Natural killer cell (primary cell): Measurements from ENCODE around the gene KPNA2. TPM values are rescaled to one million over a fixed set of nuclear protein-coding genes. Genes with fewer than 3 reads are reported as not detected.
"Not testable (repeated sequence)": the region's sequence is repeated elsewhere in the genome, so short reads cannot be mapped to it uniquely, and the experiment has no call there.

Experiments
- ATAC-seq, 3 donors: fragments of 150-1000 bp in 2 of 3; fragments of 200-7000 bp in 1 of 3; cut with Tn5 transposase; 1 replicate in 1 of 3; 2 replicates in 2 of 3; pipeline ENCODE4 v1.10.0; 2021; ENCODE audit warnings: mild to moderate bottlenecking in 2 of 3, moderate library complexity in 2 of 3
- DNase-seq, 2 donors: peaks; one replicate each; pipeline versions ENCODE4 v3.0.0 to v3.0.0-alpha.2; 2013 to 2021; ENCODE audit warnings: mixed read lengths in 1 of 2
- H3K27ac ChIP-seq: one replicate; pipeline ENCODE4 v1.5.1; 2013; ENCODE audit warnings: mild to moderate bottlenecking, low read length
- H3K27me3 ChIP-seq: one replicate; pipeline ENCODE4 v1.6.1; 2013; ENCODE audit warnings: low read length; ENCODE audit not compliant: control insufficient read depth, insufficient read depth
- H3K36me3 ChIP-seq: one replicate; pipeline ENCODE4 v1.6.1; 2013; ENCODE audit warnings: low read length; ENCODE audit not compliant: control insufficient read depth, insufficient read depth
- H3K4me1 ChIP-seq: one replicate; pipeline ENCODE4 v1.6.1; 2013; ENCODE audit warnings: low read length; ENCODE audit not compliant: control insufficient read depth, insufficient read depth
- H3K4me3 ChIP-seq: one replicate; pipeline ENCODE4 v1.5.1; 2013; ENCODE audit warnings: low read length
- H3K9me3 ChIP-seq: one replicate; pipeline ENCODE4 v1.6.1; 2013; ENCODE audit warnings: low read length; ENCODE audit not compliant: control insufficient read depth, insufficient read depth
- H3K27ac Mint-ChIP-seq, 2 donors: one replicate each; pipeline ENCODE4 v1.8.0; 2022; ENCODE audit warnings: mild to moderate bottlenecking in 2 of 2, mixed read lengths in 2 of 2, moderate library complexity in 1 of 2
- H3K27me3 Mint-ChIP-seq, 2 donors: one replicate each; pipeline ENCODE4 v1.8.0; 2022; ENCODE audit warnings: low read depth in 2 of 2, mixed read lengths in 2 of 2
- H3K36me3 Mint-ChIP-seq: one replicate; pipeline ENCODE4 v1.8.0; 2022; ENCODE audit warnings: mixed read lengths
- H3K4me1 Mint-ChIP-seq, 2 donors: one replicate each; pipeline ENCODE4 v1.8.0; 2022; ENCODE audit warnings: mixed read lengths in 2 of 2
- H3K4me3 Mint-ChIP-seq: one replicate; pipeline ENCODE4 v1.8.0; 2022; ENCODE audit warnings: mild to moderate bottlenecking, moderate library complexity, mixed read lengths
- H3K9me3 Mint-ChIP-seq, 2 donors: one replicate each; pipeline ENCODE4 v1.8.0; 2022; ENCODE audit warnings: mixed read lengths in 2 of 2
- CTCF ChIP-seq: fragments of 200-600 bp; IDR thresholded peaks from one replicate; pipeline ENCODE4 v1.8.0; 2022; ENCODE audit warnings: antibody characterized with exemption
- WGBS: methylation state at CpG from one replicate; pipeline ENCODE4 v1.1.7; 2013; ENCODE audit warnings: missing lambda C conversion rate; ENCODE audit not compliant: insufficient coverage; 5-methylcytosine and 5-hydroxymethylcytosine counted together
- intact Hi-C: fragments of 100-400 bp; cut with micrococcal nuclease; formaldehyde crosslinking; loops from one replicate; pipeline ENCODE4 v1.14.2; 2022
- total RNA-seq, 4 donors: library from RNA; stranded (reverse); fragments of 120-200 nt in 1 of 4; gene quantifications; one replicate each; pipeline versions ENCODE4 v1.2.3 to v1.2.4, GENCODE V29; 2013 to 2022

Gene KPNA2
- total RNA-seq, 3 donors from 2014 or later (not counting 1 experiment from before 2014, with no cell fraction given): 45.1 to 52.8 (median 49.3) TPM

GRCh38 chr17:68019336-68019674 lies 16.2 kb upstream of the KPNA2 start:
- 91% methylated on average over 6 of the region's 9 CpGs for WGBS
- DNase-seq (no peak), ATAC-seq (no peak)
- Mint-ChIP-seq H3K27me3 (peaks cover 0 to 6% of the 10 kb centered on the region in 2 donors), H3K9me3 (no peaks in the 10 kb centered on the region), H3K4me1 (peaks cover 14% of the 10 kb centered on the region in 2 donors), H3K4me3 (peak overlapping the region; percentile 84), H3K27ac (peak overlapping the region; percentile 95 to 97), H3K36me3 (no peaks in the 10 kb centered on the region)
- H3K27me3 ChIP-seq: no peaks in the 10 kb centered on the region
- H3K27ac ChIP-seq: peak overlapping the region; percentile 33
- intact Hi-C loops: no loop called here
- peak overlapping the region; percentile 14 for H3K4me3 ChIP-seq
- TF ChIP-seq CTCF: no peak
- no peaks in the 10 kb centered on the region for H3K36me3 ChIP-seq
- H3K4me1 ChIP-seq: peaks cover 17% of the 10 kb centered on the region
- no peaks in the 10 kb centered on the region for H3K9me3 ChIP-seq

- 2% methylated on average over 51 of the region's 51 CpGs for WGBS
- Histone ChIP-seq H3K36me3 (no peaks in the 10 kb centered on the region), H3K4me3 (peak overlapping the region; percentile 63), H3K9me3 (no peaks in the 10 kb centered on the region), H3K27ac (peak overlapping the region; percentile 69), H3K27me3 (no peaks in the 10 kb centered on the region), H3K4me1 (peaks cover 17% of the 10 kb centered on the region)
- Mint-ChIP-seq H3K9me3 (no peaks in the 10 kb centered on the region), H3K4me1 (peaks cover 14% of the 10 kb centered on the region in 2 donors), H3K27me3 (peaks cover 0 to 5% of the 10 kb centered on the region in 2 donors), H3K4me3 (peak overlapping the region; percentile 84), H3K36me3 (no peaks in the 10 kb centered on the region), H3K27ac (peak overlapping the region; percentile 95 to 97)
- peak; percentile 44 for TF ChIP-seq CTCF
- peak; percentile 92 to 95 (median 93) for ATAC-seq
- peak; percentile 97 to 98 for DNase-seq
- intact Hi-C loops: loop anchor here (1.0 kb wide), 1 partner anchor 15 kb away; the partner anchor contains the start of gene KPNA2
These were observed 15.7 kb upstream of the KPNA2 start for GRCh38 chr17:68019675-68020408.

GRCh38 chr17:68020409-68020756 lies 15.2 kb upstream of the KPNA2 start:
- H3K4me3 ChIP-seq: peak overlapping the region; percentile 63
- no peak for ATAC-seq
- Mint-ChIP-seq H3K36me3 (no peaks in the 10 kb centered on the region), H3K4me1 (peaks cover 14% of the 10 kb centered on the region in 2 donors), H3K9me3 (no peaks in the 10 kb centered on the region), H3K27me3 (peaks cover 0 to 3% of the 10 kb centered on the region in 2 donors), H3K4me3 (peak overlapping the region; percentile 84), H3K27ac (peak overlapping the region; percentile 95 to 97)
- no peaks in the 10 kb centered on the region for H3K27me3 ChIP-seq
- 8% methylated on average over 10 of the region's 12 CpGs for WGBS
- H3K9me3 ChIP-seq: no peaks in the 10 kb centered on the region
- H3K27ac ChIP-seq: peak overlapping the region; percentile 69
- H3K4me1 ChIP-seq: peaks cover 17% of the 10 kb centered on the region
- DNase-seq: peak in 1 of 2 donors; percentile 31
- TF ChIP-seq CTCF: no peak
- no peaks in the 10 kb centered on the region for H3K36me3 ChIP-seq
- intact Hi-C loops: loop anchor here (1.0 kb wide), 1 partner anchor 15 kb away; the partner anchor contains the start of gene KPNA2

GRCh38 chr17:68020791-68021190 lies 14.7 kb upstream of the KPNA2 start:
- H3K27ac Mint-ChIP-seq: peak overlapping the region; percentile 95 to 97
- peaks cover 17% of the 10 kb centered on the region for H3K4me1 ChIP-seq
- H3K4me1 Mint-ChIP-seq: peaks cover 14% of the 10 kb centered on the region in 2 donors
- H3K27ac ChIP-seq: peak overlapping the region; percentile 69
- peak overlapping the region; percentile 84 for H3K4me3 Mint-ChIP-seq
- peak overlapping the region; percentile 63 for H3K4me3 ChIP-seq
- H3K9me3 ChIP-seq, DNase-seq, H3K9me3 Mint-ChIP-seq, H3K27me3 ChIP-seq, ATAC-seq, H3K36me3 Mint-ChIP-seq, H3K36me3 ChIP-seq, H3K27me3 Mint-ChIP-seq: not testable (repeated sequence)
- 87% methylated on average over 13 of the region's 13 CpGs for WGBS
- intact Hi-C loops: loop anchor here (1.0 kb wide), 1 partner anchor 15 kb away; the partner anchor contains the start of gene KPNA2
